Thymus (tissue), 11 donors: ENCODE measurements around the gene RNU6-1. TPM values are rescaled to one million over a fixed set of nuclear protein-coding genes. Genes with fewer than 3 reads are reported as not detected.

Source experiments
- DNase-seq, 9 donors: peaks; one replicate each; pipeline ENCODE4 v3.0.0-alpha.2; 2013; ENCODE audit warnings: low spot score in 9 of 9, low read depth in 6 of 9, missing footprints in 1 of 9
- H3K27ac ChIP-seq, 2 donors: one replicate each; pipeline ENCODE4 v1.5.1; 2013; ENCODE audit warnings: control low read depth in 1 of 2, low read depth in 1 of 2, low read length in 1 of 2, mild to moderate bottlenecking in 1 of 2, moderate library complexity in 1 of 2
- H3K27me3 ChIP-seq, 2 donors: one replicate each; pipeline ENCODE4 v1.5.1; 2013; ENCODE audit warnings: low read length in 1 of 2; ENCODE audit not compliant: control insufficient read depth in 2 of 2, insufficient read depth in 1 of 2
- H3K36me3 ChIP-seq, 2 donors: one replicate each; pipeline ENCODE4 v1.5.1; 2013; ENCODE audit warnings: low read length in 1 of 2, mild to moderate bottlenecking in 1 of 2, moderate library complexity in 1 of 2; ENCODE audit not compliant: control insufficient read depth in 2 of 2, insufficient read depth in 2 of 2
- H3K4me1 ChIP-seq, 2 donors: one replicate each; pipeline ENCODE4 v1.5.1; 2013; ENCODE audit warnings: low read length in 2 of 2; ENCODE audit not compliant: control insufficient read depth in 2 of 2, insufficient read depth in 2 of 2
- H3K4me3 ChIP-seq, 2 donors: one replicate each; pipeline ENCODE4 v1.5.1; 2013; ENCODE audit warnings: low read length in 2 of 2, control low read depth in 1 of 2, mild to moderate bottlenecking in 1 of 2
- H3K9me3 ChIP-seq, 2 donors: one replicate each; pipeline ENCODE4 v1.5.1; 2013; ENCODE audit warnings: low read length in 1 of 2, mild to moderate bottlenecking in 1 of 2; ENCODE audit not compliant: control insufficient read depth in 2 of 2, insufficient read depth in 1 of 2
- WGBS: extraction: QIAGEN DNeasy Blood & Tissue Kit; methylation state at CpG from one replicate; pipeline ENCODE4 v1.1.7; 2013; 5-methylcytosine and 5-hydroxymethylcytosine counted together
- polyA plus RNA-seq: library from polyadenylated mRNA; stranded (reverse); fragments of 200-250 nt; gene quantifications from one replicate; pipeline ENCODE4 v1.2.3, GENCODE V29; 2013
- total RNA-seq: library from RNA; stranded (reverse); fragments of 120-200 nt; gene quantifications from one replicate; pipeline ENCODE4 v1.2.4, GENCODE V29; 2013
- donor health status: healthy.

The RNU6-1 gene
- total and polyA plus RNA-seq, 2 donors: not detected

GRCh38 chr15:67836955-67837354 is 2.9 kb downstream of the RNU6-1 start:
- H3K27ac ChIP-seq: no peak overlapping the region
- DNase-seq: peak in 1 of 9 donors; percentile 9
- no peak overlapping the region for H3K4me3 ChIP-seq
- no peaks in the 10 kb centered on the region for H3K36me3 ChIP-seq
- peaks cover 42 to 75% of the 10 kb centered on the region in 2 donors for H3K27me3 ChIP-seq
- peaks cover 0 to 14% of the 10 kb centered on the region in 2 donors for H3K9me3 ChIP-seq
- peaks cover 28 to 63% of the 10 kb centered on the region in 2 donors for H3K4me1 ChIP-seq
- 78% methylated on average over 2 of the region's 2 CpGs for WGBS

- DNase-seq: peak in 2 of 9 donors; percentile 67 to 72
- Histone ChIP-seq H3K36me3 (no peaks in the 10 kb centered on the region), H3K27ac (no peak overlapping the region), H3K27me3 (peaks cover 47 to 79% of the 10 kb centered on the region in 2 donors), H3K4me1 (peaks cover 28 to 65% of the 10 kb centered on the region in 2 donors), H3K4me3 (peak overlapping the region; percentile 37 to 60), H3K9me3 (peaks cover 0 to 14% of the 10 kb centered on the region in 2 donors)
- 36% methylated on average over 8 of the region's 8 CpGs for WGBS
Measured at GRCh38 chr15:67836477-67836876, 3.4 kb downstream of the RNU6-1 start.

GRCh38 chr15:67836134-67836455 is 3.8 kb downstream of the RNU6-1 start:
- peaks cover 0 to 14% of the 10 kb centered on the region in 2 donors for H3K9me3 ChIP-seq
- H3K36me3 ChIP-seq: no peaks in the 10 kb centered on the region
- H3K4me3 ChIP-seq: peak overlapping the region; percentile 37 to 60
- DNase-seq: no peak
- H3K4me1 ChIP-seq: peaks cover 28 to 61% of the 10 kb centered on the region in 2 donors
- 4% methylated on average over 16 of the region's 16 CpGs for WGBS
- no peak overlapping the region for H3K27ac ChIP-seq
- H3K27me3 ChIP-seq: peaks cover 51 to 79% of the 10 kb centered on the region in 2 donors

GRCh38 chr15:67835297-67836133 is 4.3 kb downstream of the RNU6-1 start:
- Histone ChIP-seq H3K9me3 (peaks cover 0 to 15% of the 10 kb centered on the region in 2 donors), H3K4me1 (peaks cover 28 to 61% of the 10 kb centered on the region in 2 donors), H3K27ac (no peak overlapping the region), H3K27me3 (peaks cover 57 to 83% of the 10 kb centered on the region in 2 donors), H3K36me3 (no peaks in the 10 kb centered on the region), H3K4me3 (peak overlapping the region; percentile 37 to 60)
- 5% methylated on average over 59 of the region's 59 CpGs for WGBS
- DNase-seq: peak in 1 of 9 donors; percentile 46

- Histone ChIP-seq H3K27me3 (peaks cover 65 to 91% of the 10 kb centered on the region in 2 donors), H3K36me3 (no peaks in the 10 kb centered on the region), H3K27ac (no peak overlapping the region), H3K4me3 (peak overlapping the region; percentile 37 to 60), H3K9me3 (peaks cover 1 to 22% of the 10 kb centered on the region in 2 donors), H3K4me1 (peaks cover 28 to 68% of the 10 kb centered on the region in 2 donors)
- peak in 1 of 9 donors; percentile 60 for DNase-seq
- 2% methylated on average over 59 of the region's 59 CpGs for WGBS
Measured at GRCh38 chr15:67834581-67835296, 5.1 kb downstream of the RNU6-1 start.

GRCh38 chr15:67833710-67834511 is 5.9 kb downstream of the RNU6-1 start:
- Histone ChIP-seq H3K4me3 (peak overlapping the region; percentile 37 to 60), H3K4me1 (peaks cover 31 to 74% of the 10 kb centered on the region in 2 donors), H3K27ac (no peak overlapping the region), H3K36me3 (no peaks in the 10 kb centered on the region), H3K27me3 (peaks cover 73 to 98% of the 10 kb centered on the region in 2 donors), H3K9me3 (peaks cover 1 to 29% of the 10 kb centered on the region in 2 donors)
- peak in 1 of 9 donors; percentile 75 for DNase-seq
- 3% methylated on average over 44 of the region's 44 CpGs for WGBS

GRCh38 chr15:67832897-67833709 is 6.7 kb downstream of the RNU6-1 start:
- Histone ChIP-seq H3K27ac (no peak overlapping the region), H3K36me3 (no peaks in the 10 kb centered on the region), H3K9me3 (peaks cover 2 to 34% of the 10 kb centered on the region in 2 donors), H3K27me3 (peaks cover 81 to 98% of the 10 kb centered on the region in 2 donors), H3K4me3 (peak overlapping the region; percentile 31 to 60), H3K4me1 (peaks cover 28 to 74% of the 10 kb centered on the region in 2 donors)
- 4% methylated on average over 32 of the region's 32 CpGs for whole genome bisulfite sequencing
- peak in 1 of 9 donors; percentile 44 for DNase-seq

- DNase-seq: no peak
- Histone ChIP-seq H3K4me1 (peaks cover 28 to 75% of the 10 kb centered on the region in 2 donors), H3K9me3 (peaks cover 2 to 34% of the 10 kb centered on the region in 2 donors), H3K4me3 (no peak overlapping the region), H3K36me3 (no peaks in the 10 kb centered on the region), H3K27ac (no peak overlapping the region), H3K27me3 (peaks cover 91 to 99% of the 10 kb centered on the region in 2 donors)
- WGBS: 35% methylated on average over 9 of the region's 9 CpGs
Measured at GRCh38 chr15:67832031-67832551, 7.8 kb downstream of the RNU6-1 start.
